Measurements from ENCODE around the gene TBPL1. TPM values are rescaled to one million over a fixed set of nuclear protein-coding genes. Genes with fewer than 3 reads are reported as not detected.

Gene TBPL1
- total RNA-seq, 1 donor from 2014 or later = 20.7 TPM

DNA sequence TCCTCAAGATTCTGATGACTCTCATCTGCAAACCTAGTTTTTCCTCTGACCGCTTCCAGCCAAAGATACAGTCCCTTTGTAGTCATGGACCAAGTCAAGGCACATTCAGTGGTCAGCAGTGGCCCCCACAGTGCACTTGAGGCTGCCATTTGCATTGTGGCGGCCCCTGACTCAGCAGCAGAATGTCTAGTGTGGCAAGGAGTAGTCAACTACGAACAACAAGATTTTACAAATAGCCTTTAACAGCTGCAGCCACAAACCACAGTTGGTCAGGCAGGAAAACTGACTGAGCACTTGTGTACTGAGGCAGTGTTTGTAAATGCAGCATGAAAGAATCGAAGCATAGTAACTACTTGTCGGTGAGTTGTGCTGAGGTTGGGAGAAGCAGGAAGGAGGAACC lies 49.8 kb downstream of the TBPL1 start:
- DNase-seq (ENCODE audit: extremely low read depth, low read depth, low spot score) = no peak

- no peak for DNase-seq (ENCODE audit: extremely low read depth, low read depth, low spot score)
Observed at GRCh38 chr6:134003542-134003951, 50.5 kb downstream of the TBPL1 start.

DNA sequence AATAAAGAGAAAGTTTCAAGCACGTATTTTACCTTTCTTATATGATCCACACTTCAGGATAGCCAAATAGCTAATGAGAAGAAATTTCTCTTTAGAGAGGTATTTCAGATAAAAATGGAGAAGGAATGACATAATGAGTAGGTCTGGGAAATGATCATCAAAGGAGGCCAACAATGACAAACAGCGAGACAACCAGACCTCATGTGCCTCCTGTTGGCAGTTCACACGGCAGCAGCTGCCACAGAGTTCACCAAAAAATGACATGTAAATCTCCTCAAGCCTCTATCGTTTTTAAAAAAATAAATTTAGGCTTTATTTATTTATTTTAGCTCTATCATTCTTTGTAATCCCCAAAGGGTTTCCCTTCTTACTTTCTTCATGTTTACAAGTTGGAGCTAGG lies 51.7 kb downstream of the TBPL1 start:
- no peak for DNase-seq (ENCODE audit: extremely low read depth, low read depth, low spot score)

GRCh38 chr6:134005800-134006199 lies 52.8 kb downstream of the TBPL1 start:
- DNase-seq (ENCODE audit: extremely low read depth, low read depth, low spot score) = no peak

- no peak for DNase-seq (ENCODE audit: extremely low read depth, low read depth, low spot score)
Observed at GRCh38 chr6:134007077-134007476, 54.1 kb downstream of the TBPL1 start.

- DNase-seq (ENCODE audit: extremely low read depth, low read depth, low spot score) = no peak
Observed at GRCh38 chr6:134009876-134010275, 56.9 kb downstream of the TBPL1 start.

- DNase-seq (ENCODE audit: extremely low read depth, low read depth, low spot score) = no peak
Observed at GRCh38 chr6:134010400-134010799, 57.4 kb downstream of the TBPL1 start.

- DNase-seq (ENCODE audit: extremely low read depth, low read depth, low spot score) = no peak
Observed at GRCh38 chr6:134010974-134011373, 58.0 kb downstream of the TBPL1 start.

DNA sequence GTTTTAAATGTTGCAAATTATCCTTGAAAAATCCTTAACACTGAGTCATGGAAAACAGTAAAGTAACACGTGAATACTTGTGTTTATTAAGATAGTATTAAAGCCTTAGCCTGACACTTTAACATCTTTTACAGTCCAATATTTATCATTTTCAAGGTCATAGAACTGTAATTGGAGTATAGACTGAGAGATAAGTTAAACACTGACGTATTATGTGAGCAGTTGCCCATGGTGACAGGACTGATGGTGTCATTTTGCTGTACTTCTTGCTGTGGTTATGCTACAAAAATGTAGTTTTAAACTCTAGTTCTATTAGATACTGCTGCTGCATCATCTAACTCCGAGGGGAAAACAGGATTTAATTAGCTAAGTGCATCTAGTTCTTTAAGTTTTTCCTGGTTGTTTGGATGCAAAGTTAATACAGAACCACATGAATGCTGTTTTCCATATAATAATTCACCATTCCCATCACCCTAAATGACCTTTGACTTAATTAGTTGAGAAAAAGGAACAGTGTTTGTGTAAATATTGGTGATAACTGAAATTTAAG lies 61.6 kb downstream of the TBPL1 start:
- DNase-seq (ENCODE audit: extremely low read depth, low read depth, low spot score) = no peak

- no peak for DNase-seq (ENCODE audit: extremely low read depth, low read depth, low spot score)
Observed at GRCh38 chr6:134015719-134016557, 62.9 kb downstream of the TBPL1 start.

GRCh38 chr6:134016558-134016814 lies 63.5 kb downstream of the TBPL1 start:
- no peak for DNase-seq (ENCODE audit: extremely low read depth, low read depth, low spot score)

DNA sequence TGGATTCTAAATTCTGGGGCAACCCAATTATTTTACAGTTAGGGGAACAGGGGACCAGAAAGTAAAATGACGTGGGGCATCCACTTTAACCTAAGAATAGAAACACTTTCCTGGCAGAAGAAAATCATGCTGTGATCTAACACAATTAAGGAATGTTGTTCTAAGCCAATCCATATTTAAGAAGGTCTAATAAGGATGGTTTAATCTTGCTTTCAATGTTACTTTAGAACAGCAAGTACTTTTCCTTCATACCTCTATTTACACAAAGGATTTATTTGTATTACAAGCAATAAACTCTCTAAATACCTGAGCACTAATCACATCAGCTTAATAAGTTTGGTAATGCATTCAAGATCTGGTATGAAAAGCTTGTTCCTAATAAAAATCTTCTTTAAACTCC lies 67.0 kb downstream of the TBPL1 start:
- no peak for DNase-seq (ENCODE audit: extremely low read depth, low read depth, low spot score)

DNA sequence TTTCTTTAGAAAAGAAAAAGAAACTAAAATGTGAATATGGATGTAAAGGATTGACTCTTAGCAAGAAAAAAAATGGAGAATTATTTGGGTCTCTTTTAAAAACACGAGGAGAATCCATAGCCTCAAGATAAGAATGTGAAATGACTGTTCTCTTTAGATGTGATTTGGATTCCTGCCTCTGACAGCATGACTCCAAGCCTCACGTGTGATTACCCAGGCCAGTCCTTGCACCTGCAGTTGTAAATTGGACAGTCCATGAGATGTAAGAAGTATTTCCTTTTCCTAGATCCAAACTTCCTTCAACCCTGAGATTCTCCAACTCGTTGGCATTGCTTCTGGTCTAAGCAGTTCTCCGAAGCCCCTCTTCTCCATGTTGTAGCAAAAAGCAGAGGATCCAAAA lies 67.5 kb downstream of the TBPL1 start:
- no peak for DNase-seq (ENCODE audit: extremely low read depth, low read depth, low spot score)

- no peak for DNase-seq (ENCODE audit: extremely low read depth, low read depth, low spot score)
Observed at GRCh38 chr6:134020968-134021367, 67.9 kb downstream of the TBPL1 start.

GRCh38 chr6:134021396-134022122 lies 68.5 kb downstream of the TBPL1 start:
- DNase-seq (ENCODE audit: extremely low read depth, low read depth, low spot score) = no peak

GRCh38 chr6:134022650-134023049 lies 69.6 kb downstream of the TBPL1 start:
- no peak for DNase-seq (ENCODE audit: extremely low read depth, low read depth, low spot score)

DNA sequence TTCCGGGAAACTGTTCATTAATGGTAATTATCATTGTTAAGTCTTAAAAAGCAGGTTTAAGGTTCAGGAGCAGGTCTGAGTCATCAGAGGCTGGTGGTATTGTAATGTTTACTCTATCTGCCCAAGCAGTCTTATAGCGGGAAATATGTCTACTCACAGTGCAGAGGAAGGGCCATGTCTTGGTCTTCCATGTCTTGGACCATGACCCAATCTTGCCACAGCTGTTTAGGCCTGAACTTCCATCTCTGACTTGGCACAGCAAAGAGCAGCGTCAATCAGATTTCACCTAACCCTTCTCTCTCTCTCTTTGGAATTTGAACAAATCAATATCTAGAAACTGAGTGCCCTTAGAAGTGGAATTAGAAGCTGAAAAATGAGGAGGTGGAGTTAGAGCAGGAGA lies 73.6 kb downstream of the TBPL1 start:
- DNase-seq (ENCODE audit: extremely low read depth, low read depth, low spot score) = no peak

- no peak for DNase-seq (ENCODE audit: extremely low read depth, low read depth, low spot score)
Observed at GRCh38 chr6:134028438-134028837, 75.4 kb downstream of the TBPL1 start.

- DNase-seq (ENCODE audit: extremely low read depth, low read depth, low spot score) = no peak
Observed at GRCh38 chr6:134029495-134030455, 76.8 kb downstream of the TBPL1 start.

DNA sequence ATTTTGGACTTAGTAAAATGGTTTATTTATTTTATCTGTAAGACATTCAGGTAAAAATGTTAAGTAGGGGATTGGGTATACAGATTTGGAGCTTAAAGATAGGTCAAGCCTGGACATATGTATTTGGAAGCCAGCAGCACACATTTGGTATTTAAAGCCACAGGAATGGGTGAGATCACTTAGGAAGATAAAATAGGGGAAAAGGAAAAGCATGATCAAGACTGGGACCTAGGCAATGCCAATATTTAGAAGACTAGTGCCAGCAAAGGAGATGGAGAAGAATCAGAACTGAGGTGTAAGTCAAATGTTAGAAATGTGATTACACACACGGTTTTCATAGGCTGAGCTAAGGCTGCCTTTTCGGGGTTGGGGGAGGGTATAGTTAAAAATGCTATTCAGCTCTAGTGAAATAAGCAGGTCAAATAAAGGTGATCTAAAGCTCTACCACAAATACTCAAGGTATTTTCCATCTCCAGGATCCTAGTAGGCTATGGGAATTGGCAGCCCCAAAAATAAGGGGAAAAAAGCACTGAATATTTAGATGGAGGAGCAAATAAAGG lies 78.8 kb downstream of the TBPL1 start:
- DNase-seq (ENCODE audit: extremely low read depth, low read depth, low spot score) = no peak

- DNase-seq (ENCODE audit: extremely low read depth, low read depth, low spot score) = no peak
Observed at GRCh38 chr6:134034478-134034877, 81.5 kb downstream of the TBPL1 start.
